HCT116 (cell line): ENCODE measurements around the gene GDI1.

Source experiments
- CEBPB ChIP-seq: IDR thresholded peaks from 2 replicates; pipeline ENCODE4 v1.6.1; 2012; ENCODE audit warnings: low read depth
- EZH2 ChIP-seq: fragments of 200-600 bp; sonication (generic); IDR thresholded peaks from 2 replicates; pipeline ENCODE4 v1.6.1; 2017; ENCODE audit warnings: antibody characterized with exemption, mixed run types
- POLR2A ChIP-seq: IDR thresholded peaks from 2 replicates; pipeline ENCODE4 v1.7.0; 2011; ENCODE audit warnings: borderline replicate concordance; ENCODE audit not compliant: insufficient read depth, insufficient read length; ENCODE audit errors: extremely low read depth
- POLR2AphosphoS5 ChIP-seq: IDR thresholded peaks from 2 replicates; pipeline ENCODE4 v1.6.1; 2011; ENCODE audit warnings: mild to moderate bottlenecking, low read depth, low read length, moderate library complexity
- RAD21 ChIP-seq: IDR thresholded peaks from 2 replicates; pipeline ENCODE4 v1.6.1; 2012; ENCODE audit warnings: low read depth, mild to moderate bottlenecking
- SIN3A ChIP-seq: IDR thresholded peaks from 2 replicates; pipeline ENCODE4 v1.6.1; 2012; ENCODE audit warnings: low read depth
- ZFX ChIP-seq: fragments of 450-650 bp; IDR thresholded peaks from 2 replicates; pipeline ENCODE4 v1.6.1; 2017
- ZNF274 ChIP-seq: fragments of 200-500 bp; sonication (Bioruptor generic); IDR thresholded peaks from 2 replicates; pipeline ENCODE4 v1.6.1; 2014; ENCODE audit warnings: mild to moderate bottlenecking, low read depth, low read length, inconsistent platforms
- TF ChIP-seq, protein P1 (sequence below), 3 experiments: fragments of 200-600 bp in 1 of 3; sonication (generic) in 1 of 3; IDR thresholded peaks in 2 of 3; conservative IDR thresholded peaks in 1 of 3; 2 replicates each; pipeline ENCODE4 v1.5.1; 2012 to 2017; ENCODE audit warnings: low read depth in 2 of 3, low read length in 2 of 3, antibody characterized with exemption in 1 of 3, borderline replicate concordance in 1 of 3, control low read depth in 1 of 3, mild to moderate bottlenecking in 1 of 3, mixed read lengths in 1 of 3, mixed run types in 1 of 3, moderate library complexity in 1 of 3; ENCODE audit not compliant: insufficient read depth in 1 of 3
- TF ChIP-seq, protein P2 (sequence below): IDR thresholded peaks from 2 replicates; pipeline ENCODE4 v1.6.1; 2012; ENCODE audit warnings: low read depth
- TF ChIP-seq, protein P3 (sequence below): IDR thresholded peaks from 2 replicates; pipeline ENCODE4 v1.6.1; 2011; ENCODE audit warnings: mild to moderate bottlenecking, low read length, moderate library complexity; ENCODE audit not compliant: insufficient replicate concordance; ENCODE audit errors: extremely low read depth

- TF ChIP-seq ZFX, result no peak
- TF ChIP-seq, protein P1, sequence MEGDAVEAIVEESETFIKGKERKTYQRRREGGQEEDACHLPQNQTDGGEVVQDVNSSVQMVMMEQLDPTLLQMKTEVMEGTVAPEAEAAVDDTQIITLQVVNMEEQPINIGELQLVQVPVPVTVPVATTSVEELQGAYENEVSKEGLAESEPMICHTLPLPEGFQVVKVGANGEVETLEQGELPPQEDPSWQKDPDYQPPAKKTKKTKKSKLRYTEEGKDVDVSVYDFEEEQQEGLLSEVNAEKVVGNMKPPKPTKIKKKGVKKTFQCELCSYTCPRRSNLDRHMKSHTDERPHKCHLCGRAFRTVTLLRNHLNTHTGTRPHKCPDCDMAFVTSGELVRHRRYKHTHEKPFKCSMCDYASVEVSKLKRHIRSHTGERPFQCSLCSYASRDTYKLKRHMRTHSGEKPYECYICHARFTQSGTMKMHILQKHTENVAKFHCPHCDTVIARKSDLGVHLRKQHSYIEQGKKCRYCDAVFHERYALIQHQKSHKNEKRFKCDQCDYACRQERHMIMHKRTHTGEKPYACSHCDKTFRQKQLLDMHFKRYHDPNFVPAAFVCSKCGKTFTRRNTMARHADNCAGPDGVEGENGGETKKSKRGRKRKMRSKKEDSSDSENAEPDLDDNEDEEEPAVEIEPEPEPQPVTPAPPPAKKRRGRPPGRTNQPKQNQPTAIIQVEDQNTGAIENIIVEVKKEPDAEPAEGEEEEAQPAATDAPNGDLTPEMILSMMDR (IDR thresholded peaks at IDR 0.05 in 2 of 3, conservative IDR thresholded peaks at IDR 0.05 in 1 of 3; ENCODE audit: borderline replicate concordance in 1 of 3, insufficient read depth in 1 of 3, low read depth in 2 of 3, low read length in 2 of 3), result no peak
- TF ChIP-seq POLR2A, result no peak
- TF ChIP-seq, protein P2, sequence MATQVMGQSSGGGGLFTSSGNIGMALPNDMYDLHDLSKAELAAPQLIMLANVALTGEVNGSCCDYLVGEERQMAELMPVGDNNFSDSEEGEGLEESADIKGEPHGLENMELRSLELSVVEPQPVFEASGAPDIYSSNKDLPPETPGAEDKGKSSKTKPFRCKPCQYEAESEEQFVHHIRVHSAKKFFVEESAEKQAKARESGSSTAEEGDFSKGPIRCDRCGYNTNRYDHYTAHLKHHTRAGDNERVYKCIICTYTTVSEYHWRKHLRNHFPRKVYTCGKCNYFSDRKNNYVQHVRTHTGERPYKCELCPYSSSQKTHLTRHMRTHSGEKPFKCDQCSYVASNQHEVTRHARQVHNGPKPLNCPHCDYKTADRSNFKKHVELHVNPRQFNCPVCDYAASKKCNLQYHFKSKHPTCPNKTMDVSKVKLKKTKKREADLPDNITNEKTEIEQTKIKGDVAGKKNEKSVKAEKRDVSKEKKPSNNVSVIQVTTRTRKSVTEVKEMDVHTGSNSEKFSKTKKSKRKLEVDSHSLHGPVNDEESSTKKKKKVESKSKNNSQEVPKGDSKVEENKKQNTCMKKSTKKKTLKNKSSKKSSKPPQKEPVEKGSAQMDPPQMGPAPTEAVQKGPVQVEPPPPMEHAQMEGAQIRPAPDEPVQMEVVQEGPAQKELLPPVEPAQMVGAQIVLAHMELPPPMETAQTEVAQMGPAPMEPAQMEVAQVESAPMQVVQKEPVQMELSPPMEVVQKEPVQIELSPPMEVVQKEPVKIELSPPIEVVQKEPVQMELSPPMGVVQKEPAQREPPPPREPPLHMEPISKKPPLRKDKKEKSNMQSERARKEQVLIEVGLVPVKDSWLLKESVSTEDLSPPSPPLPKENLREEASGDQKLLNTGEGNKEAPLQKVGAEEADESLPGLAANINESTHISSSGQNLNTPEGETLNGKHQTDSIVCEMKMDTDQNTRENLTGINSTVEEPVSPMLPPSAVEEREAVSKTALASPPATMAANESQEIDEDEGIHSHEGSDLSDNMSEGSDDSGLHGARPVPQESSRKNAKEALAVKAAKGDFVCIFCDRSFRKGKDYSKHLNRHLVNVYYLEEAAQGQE, result no peak
- no peak for TF ChIP-seq SIN3A
- TF ChIP-seq EZH2, result no peak
- no peak for TF ChIP-seq POLR2AphosphoS5
- TF ChIP-seq, protein P3, sequence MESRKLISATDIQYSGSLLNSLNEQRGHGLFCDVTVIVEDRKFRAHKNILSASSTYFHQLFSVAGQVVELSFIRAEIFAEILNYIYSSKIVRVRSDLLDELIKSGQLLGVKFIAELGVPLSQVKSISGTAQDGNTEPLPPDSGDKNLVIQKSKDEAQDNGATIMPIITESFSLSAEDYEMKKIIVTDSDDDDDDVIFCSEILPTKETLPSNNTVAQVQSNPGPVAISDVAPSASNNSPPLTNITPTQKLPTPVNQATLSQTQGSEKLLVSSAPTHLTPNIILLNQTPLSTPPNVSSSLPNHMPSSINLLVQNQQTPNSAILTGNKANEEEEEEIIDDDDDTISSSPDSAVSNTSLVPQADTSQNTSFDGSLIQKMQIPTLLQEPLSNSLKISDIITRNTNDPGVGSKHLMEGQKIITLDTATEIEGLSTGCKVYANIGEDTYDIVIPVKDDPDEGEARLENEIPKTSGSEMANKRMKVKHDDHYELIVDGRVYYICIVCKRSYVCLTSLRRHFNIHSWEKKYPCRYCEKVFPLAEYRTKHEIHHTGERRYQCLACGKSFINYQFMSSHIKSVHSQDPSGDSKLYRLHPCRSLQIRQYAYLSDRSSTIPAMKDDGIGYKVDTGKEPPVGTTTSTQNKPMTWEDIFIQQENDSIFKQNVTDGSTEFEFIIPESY, result no peak
- TF ChIP-seq RAD21, result no peak
- no peak for TF ChIP-seq CEBPB
- no peak for TF ChIP-seq ZNF274
These were observed 11.5 kb downstream of the GDI1 start for GRCh38 chrX:154448484-154448883.
